Loucy (cell line): Measurements from ENCODE around the gene CYP2R1.

Experiments used
- H2AFZ ChIP-seq: fragments of 200-600 bp; sonication (generic); 2 replicates; pipeline ENCODE4 v1.6.0; 2016; ENCODE audit warnings: antibody characterized with exemption, mild to moderate bottlenecking, low read length, moderate library complexity
- H3F3A ChIP-seq: fragments of 200-600 bp; 2 replicates; pipeline ENCODE4 v1.6.0; 2016; ENCODE audit warnings: antibody characterized with exemption, low read depth, mild to moderate bottlenecking
- H3K27me3 ChIP-seq: fragments of 200-600 bp; sonication (generic); 2 replicates; pipeline ENCODE4 v1.6.1; 2014; ENCODE audit warnings: low read length, mild to moderate bottlenecking; ENCODE audit not compliant: insufficient read depth, poor library complexity, severe bottlenecking
- H3K36me3 ChIP-seq: fragments of 200-600 bp; sonication (generic); 2 replicates; pipeline ENCODE4 v1.6.1; 2016; ENCODE audit warnings: low read length; ENCODE audit not compliant: insufficient read depth
- H3K4me1 ChIP-seq: fragments of 200-600 bp; sonication (generic); 2 replicates; pipeline ENCODE4 v1.5.1; 2014; ENCODE audit warnings: low read length, mild to moderate bottlenecking; ENCODE audit not compliant: insufficient read depth, poor library complexity, severe bottlenecking
- H3K4me2 ChIP-seq: fragments of 200-600 bp; sonication (generic); 2 replicates; pipeline ENCODE4 v1.6.0; 2014; ENCODE audit warnings: antibody characterized with exemption, low read length, low read depth, mild to moderate bottlenecking; ENCODE audit not compliant: poor library complexity, severe bottlenecking
- H3K4me3 ChIP-seq: fragments of 200-600 bp; sonication (generic); 2 replicates; pipeline ENCODE4 v1.5.1; 2014; ENCODE audit warnings: low read length, mild to moderate bottlenecking, mixed read lengths; ENCODE audit not compliant: poor library complexity, severe bottlenecking
- H3K79me2 ChIP-seq: fragments of 200-600 bp; sonication (generic); 2 replicates; pipeline ENCODE4 v1.6.1; 2014; ENCODE audit warnings: low read length; ENCODE audit not compliant: insufficient read depth
- H3K9ac ChIP-seq: fragments of 200-600 bp; sonication (generic); 2 replicates; pipeline ENCODE4 v1.6.0; 2014; ENCODE audit warnings: mild to moderate bottlenecking, low read depth, low read length, moderate library complexity; ENCODE audit not compliant: poor library complexity, severe bottlenecking
- H3K9me2 ChIP-seq: fragments of 200-600 bp; sonication (generic); replicated peaks from 2 replicates; pipeline ENCODE4 v1.6.1; 2016; ENCODE audit warnings: low read depth, low read length, mixed read lengths
- H3K9me3 ChIP-seq: fragments of 200-600 bp; sonication (generic); 2 replicates; pipeline ENCODE4 v1.6.1; 2014; ENCODE audit warnings: mild to moderate bottlenecking, antibody characterized with exemption, low read length, low read depth; ENCODE audit not compliant: insufficient read depth
- H4K20me1 ChIP-seq: fragments of 200-600 bp; sonication (generic); 2 replicates; pipeline ENCODE4 v1.6.0; 2014; ENCODE audit warnings: antibody characterized with exemption, low read length, mild to moderate bottlenecking; ENCODE audit not compliant: insufficient read depth, poor library complexity, severe bottlenecking
- EZH2phosphoT487 ChIP-seq: fragments of 200-600 bp; IDR thresholded peaks from 2 replicates; pipeline ENCODE4 v1.6.1; 2018; ENCODE audit warnings: antibody characterized with exemption, mild to moderate bottlenecking, moderate library complexity, borderline replicate concordance
- TF ChIP-seq, protein P1 (sequence below): fragments of 200-600 bp; sonication (generic); conservative IDR thresholded peaks from 2 replicates; pipeline ENCODE4 v1.5.1; 2014; ENCODE audit warnings: mild to moderate bottlenecking, antibody characterized with exemption, low read length

The CYP2R1 gene

DNA sequence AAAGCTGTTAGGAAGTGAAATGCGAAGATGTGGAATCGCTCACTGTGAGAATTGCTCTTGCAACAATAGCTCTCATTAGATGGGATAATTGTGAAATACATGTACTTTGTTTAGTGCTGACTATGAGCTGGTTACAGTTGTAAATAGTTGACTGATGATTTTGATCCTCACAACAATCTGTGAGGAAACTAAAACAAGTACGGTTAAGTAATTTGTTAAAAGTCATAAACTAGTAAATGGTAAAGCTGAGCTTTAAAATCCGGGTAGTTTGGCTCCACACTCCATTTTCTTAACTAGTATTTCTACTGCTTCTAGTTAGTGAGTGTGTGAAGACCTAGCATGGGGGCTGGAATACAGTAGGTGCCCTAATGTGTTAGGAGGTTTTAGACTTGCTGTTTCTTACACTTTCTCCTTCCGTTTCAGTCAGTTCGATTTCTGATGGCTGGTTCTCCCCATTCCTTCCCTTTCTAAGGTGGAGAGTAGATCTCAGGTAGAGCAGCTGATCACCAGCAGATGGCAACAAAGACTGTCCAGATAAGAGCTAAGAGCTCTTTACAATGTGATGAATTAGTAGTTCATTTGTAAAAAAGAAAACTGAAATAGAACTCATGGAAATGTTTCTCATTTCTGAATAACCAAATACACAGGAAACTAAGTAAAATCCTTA, 16.3 kb upstream of the CYP2R1 start:
- H3K9ac ChIP-seq = peak overlapping the region; percentile 18
- peak overlapping the region; percentile 97 for H2AFZ ChIP-seq
- H3K4me1 ChIP-seq = peaks cover 21% of the 10 kb centered on the region
- H3K36me3 ChIP-seq = no peaks in the 10 kb centered on the region
- no peaks in the 10 kb centered on the region for H3F3A ChIP-seq
- peak overlapping the region; percentile 64 for H3K4me2 ChIP-seq
- no peaks in the 10 kb centered on the region for H3K27me3 ChIP-seq
- TF ChIP-seq, protein P1, sequence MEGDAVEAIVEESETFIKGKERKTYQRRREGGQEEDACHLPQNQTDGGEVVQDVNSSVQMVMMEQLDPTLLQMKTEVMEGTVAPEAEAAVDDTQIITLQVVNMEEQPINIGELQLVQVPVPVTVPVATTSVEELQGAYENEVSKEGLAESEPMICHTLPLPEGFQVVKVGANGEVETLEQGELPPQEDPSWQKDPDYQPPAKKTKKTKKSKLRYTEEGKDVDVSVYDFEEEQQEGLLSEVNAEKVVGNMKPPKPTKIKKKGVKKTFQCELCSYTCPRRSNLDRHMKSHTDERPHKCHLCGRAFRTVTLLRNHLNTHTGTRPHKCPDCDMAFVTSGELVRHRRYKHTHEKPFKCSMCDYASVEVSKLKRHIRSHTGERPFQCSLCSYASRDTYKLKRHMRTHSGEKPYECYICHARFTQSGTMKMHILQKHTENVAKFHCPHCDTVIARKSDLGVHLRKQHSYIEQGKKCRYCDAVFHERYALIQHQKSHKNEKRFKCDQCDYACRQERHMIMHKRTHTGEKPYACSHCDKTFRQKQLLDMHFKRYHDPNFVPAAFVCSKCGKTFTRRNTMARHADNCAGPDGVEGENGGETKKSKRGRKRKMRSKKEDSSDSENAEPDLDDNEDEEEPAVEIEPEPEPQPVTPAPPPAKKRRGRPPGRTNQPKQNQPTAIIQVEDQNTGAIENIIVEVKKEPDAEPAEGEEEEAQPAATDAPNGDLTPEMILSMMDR = peak; percentile 74
- TF ChIP-seq EZH2phosphoT487 = no peak
- no peaks in the 10 kb centered on the region for H3K9me2 ChIP-seq
- H4K20me1 ChIP-seq = no peaks in the 10 kb centered on the region
- no peaks in the 10 kb centered on the region for H3K79me2 ChIP-seq
- H3K4me3 ChIP-seq = peak overlapping the region; percentile 51
- no peaks in the 10 kb centered on the region for H3K9me3 ChIP-seq

DNA sequence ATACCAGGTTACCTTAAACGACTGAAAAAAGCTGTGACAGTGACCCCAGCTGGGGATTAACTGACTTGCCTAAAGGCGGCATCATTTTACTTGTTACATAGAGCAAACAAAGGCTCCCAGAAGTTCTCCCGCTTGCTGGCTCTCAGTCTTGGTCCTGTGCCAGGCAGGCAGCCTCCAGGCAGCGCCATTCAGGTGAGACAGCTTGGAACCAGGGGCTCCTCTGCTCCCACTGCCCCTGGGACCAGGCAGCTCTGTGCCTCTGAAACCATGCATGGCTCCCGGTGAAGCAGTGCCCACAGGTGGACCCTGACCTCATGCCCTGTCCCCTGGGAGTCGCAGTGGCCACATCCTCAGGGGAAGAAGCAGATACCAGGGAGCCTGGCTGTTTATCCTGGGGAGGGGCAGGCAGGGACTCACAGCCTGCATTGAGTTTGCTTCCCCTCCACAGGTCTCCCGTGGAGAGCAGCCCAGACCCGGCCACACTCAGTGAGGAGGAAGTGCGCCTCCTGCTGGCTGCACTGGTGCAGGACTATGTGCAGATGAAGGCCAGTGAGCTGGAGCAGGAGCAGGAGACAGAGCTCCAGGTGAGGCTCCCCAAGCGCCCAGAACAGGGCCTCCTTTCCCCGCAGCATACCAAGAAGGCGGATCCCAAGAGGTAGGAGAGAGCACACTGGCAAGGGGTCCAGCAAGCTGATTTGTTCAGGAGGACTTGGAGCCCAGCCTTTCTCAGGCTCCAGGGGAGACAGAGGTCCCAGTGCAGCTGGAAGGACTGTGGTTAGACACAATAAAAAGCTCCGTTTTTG, 15.6 kb upstream of the CYP2R1 start:
- Histone ChIP-seq H3K4me2 (peak overlapping the region; percentile 64), H3K9me3 (no peaks in the 10 kb centered on the region), H3K4me3 (peak overlapping the region; percentile 51), H3F3A (no peaks in the 10 kb centered on the region), H3K79me2 (no peaks in the 10 kb centered on the region), H3K9me2 (no peaks in the 10 kb centered on the region), H3K9ac (peak overlapping the region; percentile 18), H3K27me3 (no peaks in the 10 kb centered on the region), H4K20me1 (no peaks in the 10 kb centered on the region), H2AFZ (peak overlapping the region; percentile 97), H3K4me1 (peaks cover 21% of the 10 kb centered on the region), H3K36me3 (no peaks in the 10 kb centered on the region)
- TF ChIP-seq, protein P1 = peak; percentile 82
- TF ChIP-seq EZH2phosphoT487 = no peak

DNA sequence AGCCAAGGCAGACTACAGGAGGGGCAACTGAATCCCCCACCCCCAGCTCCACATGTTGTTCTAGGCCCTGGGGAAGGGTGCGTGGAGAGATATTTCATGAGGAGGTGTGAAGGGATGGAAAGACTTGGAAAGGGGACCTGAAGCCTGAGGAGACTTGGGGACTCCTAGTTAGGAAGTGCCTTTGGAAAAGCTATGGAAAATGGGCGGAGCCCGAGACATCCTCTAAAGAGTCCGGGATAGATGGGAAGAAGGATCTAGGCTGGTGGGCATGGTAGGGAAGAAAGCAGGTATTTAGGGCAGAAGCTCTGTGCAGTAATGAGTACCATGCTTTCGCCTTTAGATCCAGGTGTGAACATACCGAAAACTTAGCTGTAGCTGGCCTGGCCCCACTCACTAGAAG, 15.0 kb upstream of the CYP2R1 start:
- H3F3A ChIP-seq = no peaks in the 10 kb centered on the region
- H3K27me3 ChIP-seq = no peaks in the 10 kb centered on the region
- no peak for TF ChIP-seq EZH2phosphoT487
- TF ChIP-seq, protein P1 = no peak
- no peak overlapping the region for H2AFZ ChIP-seq
- no peak overlapping the region for H3K4me3 ChIP-seq
- H3K4me1 ChIP-seq = peaks cover 21% of the 10 kb centered on the region
- H3K36me3 ChIP-seq = no peaks in the 10 kb centered on the region
- no peaks in the 10 kb centered on the region for H3K9me2 ChIP-seq
- no peaks in the 10 kb centered on the region for H3K9me3 ChIP-seq
- H3K9ac ChIP-seq = no peak overlapping the region
- H3K4me2 ChIP-seq = no peak overlapping the region
- no peaks in the 10 kb centered on the region for H3K79me2 ChIP-seq
- no peaks in the 10 kb centered on the region for H4K20me1 ChIP-seq
